Tongue (tissue), 2 donors: ENCODE results near the gene SLC12A9. TPM values are rescaled to one million over a fixed set of nuclear protein-coding genes. Genes with fewer than 3 reads are reported as not detected.

ENCODE experiments used
- DNase-seq: peaks from one replicate; pipeline ENCODE4 v3.0.0-alpha.2; 2015
- total RNA-seq: library from RNA; depleted of rRNA; stranded (reverse); fragments of >200 nt; gene quantifications from one replicate; pipeline ENCODE4 v1.2.3, GENCODE V29; 2014

SLC12A9 gene
- total RNA-seq, 1 donor from 2014 or later: 14.2 TPM

DNA sequence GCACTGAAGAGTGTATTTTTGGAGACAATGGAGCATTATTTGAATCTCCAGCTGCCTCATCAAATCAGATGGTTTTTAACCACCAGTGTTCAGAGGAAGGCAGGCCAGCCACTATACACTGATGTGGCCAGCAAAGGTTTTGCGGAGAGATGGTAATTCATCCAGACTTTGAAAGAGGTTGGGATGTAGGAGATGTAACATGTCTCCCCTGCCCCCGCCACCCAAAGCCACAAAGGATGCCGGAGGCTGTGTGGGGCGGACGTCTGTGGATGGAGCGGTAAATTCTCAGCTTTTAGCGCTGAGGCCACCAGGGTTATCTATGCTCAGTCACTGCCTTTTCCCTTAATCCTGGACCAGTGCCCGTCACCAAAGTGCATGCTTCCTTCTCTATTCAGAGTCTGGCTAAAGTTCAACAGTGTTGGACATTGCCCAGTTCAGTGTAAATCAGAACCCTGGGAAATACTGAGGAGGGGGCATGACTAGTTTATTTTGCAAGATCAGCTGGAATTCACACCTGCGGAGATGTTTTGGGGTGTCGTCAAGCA, 11.0 kb downstream of the SLC12A9 start:
- peak; percentile 59 for DNase-seq

GRCh38 chr7:100864263-100864845, 11.8 kb downstream of the SLC12A9 start:
- no peak for DNase-seq

DNA sequence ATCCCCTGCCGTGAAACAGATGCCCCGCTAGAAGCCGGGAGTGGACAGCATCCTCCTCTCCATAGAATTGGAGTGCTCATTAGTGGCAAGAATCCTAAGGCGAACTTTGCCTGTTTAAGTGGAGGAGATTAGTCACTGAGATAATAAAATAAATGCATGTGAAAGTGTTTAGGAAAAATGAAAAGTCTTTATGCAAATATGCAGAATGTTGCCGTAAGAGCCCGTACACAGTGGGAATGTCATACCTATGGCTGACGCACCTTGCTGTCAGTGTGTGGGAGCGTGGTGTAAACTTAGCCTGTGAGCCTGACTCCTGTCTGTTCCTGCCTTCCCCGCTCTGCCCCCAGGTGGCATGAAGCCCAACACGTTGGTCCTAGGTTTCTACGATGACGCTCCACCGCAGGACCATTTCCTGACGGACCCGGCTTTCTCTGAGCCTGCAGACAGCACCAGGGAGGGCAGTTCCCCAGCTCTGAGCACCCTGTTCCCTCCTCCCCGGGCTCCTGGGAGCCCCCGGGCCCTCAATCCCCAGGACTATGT, 12.9 kb downstream of the SLC12A9 start:
- DNase-seq: peak; percentile 45

DNA sequence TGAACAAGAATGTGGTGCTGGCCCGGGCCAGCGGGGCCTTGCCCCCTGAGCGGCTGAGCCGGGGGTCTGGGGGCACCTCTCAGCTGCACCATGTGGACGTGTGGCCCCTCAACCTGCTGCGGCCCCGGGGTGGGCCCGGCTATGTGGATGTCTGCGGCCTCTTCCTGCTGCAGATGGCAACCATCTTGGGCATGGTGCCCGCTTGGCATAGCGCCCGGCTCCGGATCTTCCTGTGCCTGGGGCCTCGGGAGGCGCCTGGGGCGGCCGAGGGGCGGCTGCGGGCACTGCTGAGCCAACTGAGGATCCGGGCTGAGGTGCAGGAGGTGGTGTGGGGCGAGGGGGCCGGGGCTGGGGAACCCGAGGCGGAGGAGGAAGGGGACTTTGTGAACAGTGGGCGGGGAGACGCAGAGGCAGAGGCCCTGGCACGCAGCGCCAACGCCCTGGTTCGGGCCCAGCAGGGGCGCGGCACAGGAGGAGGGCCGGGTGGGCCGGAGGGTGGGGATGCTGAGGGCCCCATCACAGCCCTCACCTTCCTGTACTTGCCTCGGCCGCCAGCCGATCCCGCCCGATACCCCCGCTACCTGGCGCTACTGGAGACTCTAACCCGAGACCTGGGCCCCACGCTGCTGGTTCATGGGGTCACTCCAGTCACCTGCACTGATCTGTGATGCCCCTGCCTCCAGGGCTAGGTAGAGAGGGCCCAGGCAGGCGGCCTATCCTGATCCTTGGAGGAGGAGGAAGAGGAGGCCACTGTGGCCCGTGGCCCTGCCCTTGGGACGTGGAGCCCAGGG, 13.6 kb downstream of the SLC12A9 start:
- DNase-seq: peak; percentile 89

GRCh38 chr7:100866729-100867039, 14.2 kb downstream of the SLC12A9 start:
- no peak for DNase-seq

- peak; percentile 97 for DNase-seq
Measured at GRCh38 chr7:100867040-100867775, 14.7 kb downstream of the SLC12A9 start, which contains the start of gene TRIP6. TSS of gene TRIP6 (plus strand) at chr7:100867387. CDS start at chr7:100867498, 111 bp downstream.

DNA sequence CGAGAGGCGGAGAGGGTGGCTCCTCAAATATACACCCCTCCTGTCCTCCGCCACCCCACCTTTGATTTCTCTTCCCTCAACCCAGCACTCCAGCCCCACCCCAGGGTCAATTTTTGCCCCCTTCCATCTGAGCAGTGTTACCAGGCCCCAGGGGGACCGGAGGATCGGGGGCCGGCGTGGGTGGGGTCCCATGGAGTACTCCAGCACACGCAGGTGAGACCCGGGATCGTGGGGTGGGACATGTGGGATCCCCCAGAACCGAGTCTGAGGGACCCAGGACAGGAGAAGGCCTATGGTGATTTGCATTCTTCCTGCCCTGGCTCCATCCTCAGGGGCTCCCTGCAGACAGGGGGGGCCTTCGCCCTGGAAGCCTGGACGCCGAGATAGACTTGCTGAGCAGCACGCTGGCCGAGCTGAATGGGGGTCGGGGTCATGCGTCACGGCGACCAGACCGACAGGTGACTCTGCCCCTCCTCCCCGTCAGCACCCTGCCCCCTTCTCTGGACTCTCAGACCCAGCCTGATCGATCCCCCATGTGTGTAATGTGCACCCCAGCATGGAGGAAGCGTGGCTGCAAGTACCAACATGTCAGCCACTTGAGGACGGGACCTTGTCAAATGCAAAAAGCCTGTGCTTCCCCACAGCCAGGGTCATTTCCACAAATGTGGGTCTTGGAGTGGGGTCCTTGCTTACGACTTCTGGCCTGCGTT, 15.4 kb downstream of the SLC12A9 start:
- no peak for DNase-seq

GRCh38 chr7:100873599-100874299, 21.2 kb downstream of the SLC12A9 start:
- DNase-seq: no peak

- no peak for DNase-seq
Measured at GRCh38 chr7:100874300-100874576, 21.7 kb downstream of the SLC12A9 start.

DNA sequence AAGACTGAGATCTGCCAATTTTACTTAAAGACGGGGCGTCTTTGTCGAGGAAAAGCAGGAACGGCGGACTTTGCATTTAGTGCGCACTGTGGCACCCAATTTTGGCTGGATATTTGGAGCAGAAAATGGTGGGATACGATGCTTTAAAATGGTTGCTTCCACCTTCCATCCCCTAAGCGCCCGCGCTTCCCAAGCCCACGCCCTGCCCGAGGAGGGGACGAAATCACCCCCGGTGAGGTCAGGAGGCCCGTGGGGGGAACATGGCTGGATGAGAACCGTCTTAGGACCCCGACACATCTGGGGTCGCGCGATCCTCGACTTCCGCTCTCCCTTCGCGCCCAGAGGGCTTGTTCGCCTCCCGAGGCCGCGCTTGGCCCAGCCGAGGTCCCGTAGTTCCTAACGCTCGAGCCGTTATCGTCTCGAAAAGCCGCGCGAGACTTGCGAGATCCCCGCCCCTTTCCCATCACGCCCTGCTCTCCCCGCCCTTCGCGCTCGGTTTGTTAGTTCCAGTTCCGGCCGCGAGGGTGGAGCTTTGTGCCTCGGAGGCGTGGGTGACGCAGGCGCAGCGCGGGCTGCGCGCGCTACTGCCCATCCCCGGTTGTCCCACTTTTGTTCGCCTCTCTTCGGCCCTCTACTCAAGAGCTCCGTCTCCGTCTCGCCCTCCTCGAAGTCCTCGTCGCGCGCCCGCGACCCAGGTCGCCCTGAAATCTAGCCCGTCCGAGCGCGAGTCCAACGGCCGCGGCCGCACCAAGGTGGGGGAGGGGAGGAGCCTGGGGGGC, 22.3 kb downstream of the SLC12A9 start, which contains the start of gene SRRT:
TSS of gene SRRT (plus strand) at position 527 of the 779 bp plus-strand sequence. CDS start 488 bp downstream, outside the sequence.
- peak; percentile 100 for DNase-seq

GRCh38 chr7:100875356-100875751, 22.8 kb downstream of the SLC12A9 start:
- peak; percentile 46 for DNase-seq

GRCh38 chr7:100878013-100878412, 25.5 kb downstream of the SLC12A9 start:
- DNase-seq: no peak

- no peak for DNase-seq
Measured at GRCh38 chr7:100878685-100879084, 26.2 kb downstream of the SLC12A9 start.

DNA sequence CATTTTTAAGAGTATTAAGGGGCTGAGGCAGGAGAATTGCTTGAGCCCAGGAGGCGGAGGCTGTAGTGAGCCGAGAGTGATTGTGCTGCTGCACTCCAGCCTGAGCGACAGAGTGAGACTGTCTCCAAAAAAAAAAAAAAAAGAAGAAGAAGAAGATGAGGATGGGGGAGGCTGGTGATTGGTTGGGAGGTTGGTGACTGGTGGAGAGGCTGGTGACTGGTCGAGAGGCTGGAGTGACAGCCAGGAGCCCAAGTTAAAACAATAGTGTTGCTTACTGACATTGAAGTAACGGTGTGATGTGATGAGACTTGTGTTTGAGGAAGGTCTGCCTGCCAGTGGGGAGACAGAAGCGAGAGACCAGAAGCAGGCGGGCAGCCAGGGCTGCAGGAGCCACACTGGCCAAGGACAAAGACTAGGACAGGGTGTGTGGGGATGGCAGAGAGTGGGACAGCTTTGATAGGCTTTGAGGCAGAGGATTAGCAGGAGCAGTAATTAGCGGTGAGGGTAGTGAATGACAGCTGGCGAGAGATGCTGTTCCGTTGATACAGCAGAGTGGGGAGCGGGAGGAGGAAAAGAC, 27.3 kb downstream of the SLC12A9 start:
- no peak for DNase-seq

GRCh38 chr7:100880645-100881044, 28.1 kb downstream of the SLC12A9 start:
- no peak for DNase-seq

DNA sequence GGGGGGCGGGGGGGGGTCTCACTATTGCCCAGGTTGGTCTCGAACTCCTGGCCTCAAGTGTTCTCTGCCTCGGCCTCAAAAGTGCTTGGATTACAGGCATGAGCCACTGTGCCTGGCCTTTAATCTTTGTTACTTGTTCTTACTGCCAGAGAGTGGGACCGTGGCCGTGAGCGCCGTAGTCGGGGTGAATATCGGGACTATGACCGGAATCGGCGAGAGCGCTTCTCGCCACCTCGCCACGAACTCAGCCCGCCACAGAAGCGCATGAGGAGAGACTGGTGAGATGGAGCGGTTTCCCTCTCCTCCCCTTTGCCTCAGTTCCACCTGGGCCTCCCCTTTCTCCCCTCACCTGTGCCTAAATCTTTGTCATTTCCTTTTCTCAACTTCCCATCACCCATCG, 28.6 kb downstream of the SLC12A9 start:
- DNase-seq: no peak

- DNase-seq: no peak
Measured at GRCh38 chr7:100882201-100882600, 29.7 kb downstream of the SLC12A9 start.

GRCh38 chr7:100882785-100883526, 30.4 kb downstream of the SLC12A9 start:
- DNase-seq: no peak

- DNase-seq: no peak
Measured at GRCh38 chr7:100884736-100885439, 32.4 kb downstream of the SLC12A9 start.
